HEK293 (cell line): ENCODE results near the gene ICAM5.

Experiments
- BCL11B ChIP-seq: fragments of 450-650 bp; formaldehyde crosslinking; IDR thresholded peaks from 2 replicates; pipeline ENCODE4 v1.5.1; 2016; ENCODE audit warnings: low read depth, missing biosample characterization, missing genetic modification characterization
- HIC1 ChIP-seq: fragments of 450-650 bp; formaldehyde crosslinking; IDR thresholded peaks from 2 replicates; pipeline ENCODE4 v1.5.1; 2016; ENCODE audit warnings: missing biosample characterization, missing genetic modification characterization
- HOXD13 ChIP-seq: sonication (generic); formaldehyde crosslinking; IDR thresholded peaks from 2 replicates; pipeline ENCODE4 v1.8.0; 2022; ENCODE audit warnings: missing genetic modification reagents, borderline replicate concordance
- IKZF3 ChIP-seq: fragments of 450-650 bp; IDR thresholded peaks from 2 replicates; pipeline ENCODE4 v1.5.0; 2018; ENCODE audit warnings: missing biosample characterization, mild to moderate bottlenecking, missing genetic modification characterization, moderate library complexity
- KLF1 ChIP-seq: fragments of 450-650 bp; formaldehyde crosslinking; IDR thresholded peaks from 2 replicates; pipeline ENCODE4 v1.5.1; 2016; ENCODE audit warnings: missing biosample characterization, missing genetic modification characterization
- KLF8 ChIP-seq: fragments of 450-650 bp; formaldehyde crosslinking; IDR thresholded peaks from 2 replicates; pipeline ENCODE4 v1.5.1; 2016; ENCODE audit warnings: missing biosample characterization, missing genetic modification characterization
- KLF9 ChIP-seq: fragments of 450-650 bp; formaldehyde crosslinking; IDR thresholded peaks from 2 replicates; pipeline ENCODE4 v1.5.1; 2016; ENCODE audit warnings: missing biosample characterization, missing genetic modification characterization, low read depth
- MEIS1 ChIP-seq: sonication (generic); formaldehyde crosslinking; IDR thresholded peaks from 2 replicates; pipeline ENCODE4 v1.8.1; 2022; ENCODE audit warnings: missing genetic modification reagents, mild to moderate bottlenecking, borderline replicate concordance
- MZF1 ChIP-seq: fragments of 450-650 bp; formaldehyde crosslinking; IDR thresholded peaks from 2 replicates; pipeline ENCODE4 v1.5.1; 2017; ENCODE audit warnings: missing biosample characterization, missing genetic modification characterization, borderline replicate concordance
- OSR2 ChIP-seq: fragments of 450-650 bp; formaldehyde crosslinking; IDR thresholded peaks from 2 replicates; pipeline ENCODE4 v1.5.1; 2016; ENCODE audit warnings: missing biosample characterization, missing genetic modification characterization
- TCF7L2 ChIP-seq: IDR thresholded peaks from 2 replicates; pipeline ENCODE4 v1.6.1; 2011; ENCODE audit warnings: low read depth, mild to moderate bottlenecking, inconsistent platforms, low read length, moderate library complexity, borderline replicate concordance
- YY1 ChIP-seq: fragments of 450-650 bp; formaldehyde crosslinking; IDR thresholded peaks from 2 replicates; pipeline ENCODE4 v1.5.1; 2018; ENCODE audit warnings: missing biosample characterization, missing genetic modification characterization
- ZBTB11 ChIP-seq: fragments of 450-650 bp; formaldehyde crosslinking; conservative IDR thresholded peaks from 2 replicates; pipeline ENCODE4 v1.5.1; 2016; ENCODE audit warnings: low read depth, missing biosample characterization, missing genetic modification characterization
- ZBTB20 ChIP-seq: fragments of 450-650 bp; formaldehyde crosslinking; IDR thresholded peaks from 2 replicates; pipeline ENCODE4 v1.5.1; 2016; ENCODE audit warnings: missing biosample characterization, missing genetic modification characterization
- ZNF112 ChIP-seq: fragments of 450-650 bp; formaldehyde crosslinking; IDR thresholded peaks from 2 replicates; pipeline ENCODE4 v1.5.0; 2017; ENCODE audit warnings: missing biosample characterization, missing genetic modification characterization
- ZNF133 ChIP-seq: fragments of 450-650 bp; formaldehyde crosslinking; IDR thresholded peaks from 2 replicates; pipeline ENCODE4 v1.5.1; 2016; ENCODE audit warnings: missing biosample characterization, missing genetic modification characterization
- ZNF184 ChIP-seq: fragments of 450-650 bp; IDR thresholded peaks from 2 replicates; pipeline ENCODE4 v1.5.1; 2018; ENCODE audit warnings: missing biosample characterization, mild to moderate bottlenecking, missing genetic modification characterization
- ZNF202 ChIP-seq: fragments of 450-650 bp; formaldehyde crosslinking; IDR thresholded peaks from 2 replicates; pipeline ENCODE4 v1.5.1; 2016; ENCODE audit warnings: missing biosample characterization, missing genetic modification characterization, borderline replicate concordance
- ZNF221 ChIP-seq: fragments of 450-650 bp; formaldehyde crosslinking; IDR thresholded peaks from 2 replicates; pipeline ENCODE4 v1.5.1; 2017; ENCODE audit warnings: missing biosample characterization, missing genetic modification characterization, borderline replicate concordance
- ZNF292 ChIP-seq: fragments of 450-650 bp; formaldehyde crosslinking; IDR thresholded peaks from 2 replicates; pipeline ENCODE4 v1.5.1; 2016; ENCODE audit warnings: low read depth, missing biosample characterization, missing genetic modification characterization, borderline replicate concordance
- ZNF394 ChIP-seq: fragments of 450-650 bp; formaldehyde crosslinking; IDR thresholded peaks from 2 replicates; pipeline ENCODE4 v1.5.1; 2016; ENCODE audit warnings: missing biosample characterization, missing genetic modification characterization, mild to moderate bottlenecking, moderate library complexity, borderline replicate concordance
- ZNF449 ChIP-seq: fragments of 450-650 bp; formaldehyde crosslinking; IDR thresholded peaks from 2 replicates; pipeline ENCODE4 v1.5.1; 2017; ENCODE audit warnings: missing biosample characterization, mild to moderate bottlenecking, missing genetic modification characterization, moderate library complexity
- ZNF596 ChIP-seq: fragments of 450-650 bp; IDR thresholded peaks from 2 replicates; pipeline ENCODE4 v1.5.0; 2018; ENCODE audit warnings: missing biosample characterization, mild to moderate bottlenecking, missing genetic modification characterization, moderate library complexity
- ZNF610 ChIP-seq: fragments of 450-650 bp; formaldehyde crosslinking; IDR thresholded peaks from 2 replicates; pipeline ENCODE4 v1.5.1; 2016; ENCODE audit warnings: missing biosample characterization, missing genetic modification characterization, borderline replicate concordance
- ZNF624 ChIP-seq: fragments of 450-650 bp; formaldehyde crosslinking; IDR thresholded peaks from 2 replicates; pipeline ENCODE4 v1.5.1; 2017; ENCODE audit warnings: missing biosample characterization, missing genetic modification characterization
- ZNF707 ChIP-seq: fragments of 450-650 bp; formaldehyde crosslinking; IDR thresholded peaks from 2 replicates; pipeline ENCODE4 v1.5.1; 2016; ENCODE audit warnings: missing biosample characterization, missing genetic modification characterization
- ZNF830 ChIP-seq: fragments of 450-650 bp; IDR thresholded peaks from 2 replicates; pipeline ENCODE4 v1.5.0; 2018; ENCODE audit warnings: missing biosample characterization, missing genetic modification characterization, low read depth, mild to moderate bottlenecking, moderate library complexity
- ZSCAN23 ChIP-seq: fragments of 450-650 bp; formaldehyde crosslinking; IDR thresholded peaks from 2 replicates; pipeline ENCODE4 v1.5.1; 2016; ENCODE audit warnings: missing biosample characterization, missing genetic modification characterization
- TF ChIP-seq, protein P1 (sequence below): sonication (generic); formaldehyde crosslinking; IDR thresholded peaks from 2 replicates; pipeline ENCODE4 v1.8.1; 2022; ENCODE audit warnings: mild to moderate bottlenecking, moderate library complexity, missing genetic modification reagents

Gene ICAM5

GRCh38 chr19:10332965-10333757, 43.4 kb downstream of the ICAM5 start, which contains the start of gene RAVER1 (continued):
- TF ChIP-seq ZBTB11 (tag by site-specific recombination) = peak; percentile 77
- peak; percentile 76; the same call in 1 of the 2 replicates for TF ChIP-seq ZBTB20 (tag by site-specific recombination)
- TF ChIP-seq ZNF202 (tag by site-specific recombination) = no peak
- TF ChIP-seq ZNF292 (tag by site-specific recombination) = no peak
- 0 out of 2 replicates have a peak, but pooled peaks have one; percentile 52 for TF ChIP-seq ZSCAN23 (tag by site-specific recombination)
- peak; percentile 89 for TF ChIP-seq YY1 (tag by site-specific recombination)
- no peak for TF ChIP-seq ZNF707
- no peak for TF ChIP-seq HOXD13 (CRISPR knock-in tag)
- no peak for TF ChIP-seq ZNF830 (tag by site-specific recombination)
- no peak for TF ChIP-seq ZNF596 (tag by site-specific recombination)
- TF ChIP-seq MZF1 (tag by site-specific recombination) = no peak
- peak; percentile 90 for TF ChIP-seq TCF7L2
- TF ChIP-seq, protein P1, sequence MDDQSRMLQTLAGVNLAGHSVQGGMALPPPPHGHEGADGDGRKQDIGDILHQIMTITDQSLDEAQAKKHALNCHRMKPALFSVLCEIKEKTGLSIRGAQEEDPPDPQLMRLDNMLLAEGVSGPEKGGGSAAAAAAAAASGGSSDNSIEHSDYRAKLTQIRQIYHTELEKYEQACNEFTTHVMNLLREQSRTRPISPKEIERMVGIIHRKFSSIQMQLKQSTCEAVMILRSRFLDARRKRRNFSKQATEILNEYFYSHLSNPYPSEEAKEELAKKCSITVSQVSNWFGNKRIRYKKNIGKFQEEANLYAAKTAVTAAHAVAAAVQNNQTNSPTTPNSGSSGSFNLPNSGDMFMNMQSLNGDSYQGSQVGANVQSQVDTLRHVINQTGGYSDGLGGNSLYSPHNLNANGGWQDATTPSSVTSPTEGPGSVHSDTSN (CRISPR knock-in tag) = peak; percentile 46; the same call in 1 of the 2 replicates
- 0 out of 2 replicates have a peak, but pooled peaks have one; percentile 27 for TF ChIP-seq BCL11B (tag by site-specific recombination)
- no peak for TF ChIP-seq ZNF624
- peak; percentile 91 for TF ChIP-seq KLF8 (tag by site-specific recombination)
- no peak for TF ChIP-seq ZNF221 (tag by site-specific recombination)
- TF ChIP-seq IKZF3 (tag by site-specific recombination) = no peak
- TF ChIP-seq ZNF133 = no peak
- peak; percentile 89 for TF ChIP-seq KLF9 (tag by site-specific recombination)
- TF ChIP-seq ZNF184 (tag by site-specific recombination) = peak; percentile 58; the same call in 1 of the 2 replicates
- TF ChIP-seq ZNF394 (tag by site-specific recombination) = peak; percentile 73
- TF ChIP-seq HIC1 (tag by site-specific recombination) = no peak; the same call in 1 of the 2 replicates
- TF ChIP-seq OSR2 (tag by site-specific recombination) = no peak; the same call in 1 of the 2 replicates
- peak; percentile 78 for TF ChIP-seq KLF1 (tag by site-specific recombination)
- peak; percentile 75 for TF ChIP-seq ZNF610
- TF ChIP-seq ZNF449 = peak; percentile 79
- TF ChIP-seq MEIS1 (CRISPR knock-in tag) = no peak
- TF ChIP-seq ZNF112 (tag by site-specific recombination) = no peak
